Cardiac fibroblast (primary cell): ENCODE data around the gene DVL2.
"Not testable (repeated sequence)": the region's sequence is repeated elsewhere in the genome, so short reads cannot be mapped to it uniquely, and the experiment has no call there.

Experiments
- DNase-seq, 2 donors: peaks; one replicate each; pipeline versions ENCODE4 v3.0.0 to v3.0.0-alpha.2; 2010; ENCODE audit warnings: low read depth in 2 of 2
- H3K4me3 ChIP-seq, 2 donors: replicated peaks in 1 of 2; 1 replicate in 1 of 2; 2 replicates in 1 of 2; pipeline ENCODE4 v1.5.1; 2011; ENCODE audit warnings: low read depth in 2 of 2, low read length in 2 of 2, mild to moderate bottlenecking in 2 of 2, moderate library complexity in 1 of 2
- CTCF ChIP-seq: IDR thresholded peaks from one replicate; pipeline ENCODE4 v1.5.1; 2011; ENCODE audit warnings: low read depth, mild to moderate bottlenecking, low read length, inconsistent platforms

DVL2 gene

GRCh38 chr17:7184647-7185046 lies 49.7 kb downstream of the DVL2 start:
- TF ChIP-seq CTCF: no peak
- no peak for DNase-seq
- H3K4me3 ChIP-seq: no peak overlapping the region

GRCh38 chr17:7184091-7184488 lies 50.2 kb downstream of the DVL2 start:
- no peak for DNase-seq
- TF ChIP-seq CTCF: no peak
- no peak overlapping the region for H3K4me3 ChIP-seq

- H3K4me3 ChIP-seq: no peak overlapping the region
- DNase-seq: no peak
- no peak for TF ChIP-seq CTCF
These were observed 50.8 kb downstream of the DVL2 start for GRCh38 chr17:7183433-7184090.

- H3K4me3 ChIP-seq, DNase-seq: not testable (repeated sequence)
These were observed 52.2 kb downstream of the DVL2 start for GRCh38 chr17:7182101-7182500.

- peak in 1 of 2 donors; percentile 18 for DNase-seq
- H3K4me3 ChIP-seq: no peak within 1 kb of the TSS
- TF ChIP-seq CTCF: no peak
These were observed 54.7 kb downstream of the DVL2 start, which contains the start of gene ASGR1 for GRCh38 chr17:7179317-7180254. TSS of gene ASGR1 (minus strand) at chr17:7179370. CDS start at chr17:7178563, 807 bp downstream.

GRCh38 chr17:7178973-7179316 lies 55.4 kb downstream of the DVL2 start:
- H3K4me3 ChIP-seq: no peak overlapping the region
- no peak for DNase-seq
- TF ChIP-seq CTCF: no peak

- no peak for TF ChIP-seq CTCF
- peak overlapping the region; percentile 38 to 45 for H3K4me3 ChIP-seq
- DNase-seq: peak in 1 of 2 donors; percentile 25
These were observed 56.3 kb downstream of the DVL2 start for GRCh38 chr17:7177954-7178477.
